Keratinocyte (primary cell): Measurements from ENCODE around the gene HK1. TPM values are rescaled to one million over a fixed set of nuclear protein-coding genes. Genes with fewer than 3 reads are reported as not detected.

ENCODE experiments used
- DNase-seq: peaks from one replicate; pipeline ENCODE4 v3.0.0-alpha.2; 2011; ENCODE audit warnings: low read depth, missing footprints, low spot score
- FAIRE-seq: peaks from 2 replicates; lab custom pipeline; 2011; peaks lifted over from hg19 to GRCh38; lab: Jason Lieb, UNC
- H2AFZ ChIP-seq: 2 replicates; pipeline ENCODE4 v1.6.0; 2012; ENCODE audit warnings: low read length, control low read depth, inconsistent platforms; ENCODE audit not compliant: control insufficient read depth
- H3K27ac ChIP-seq: 2 replicates; pipeline ENCODE4 v1.5.1; 2011; ENCODE audit warnings: low read length; ENCODE audit not compliant: control insufficient read depth, insufficient read depth
- H3K27me3 ChIP-seq: 3 replicates; pipeline ENCODE4 v1.6.0; 2011; ENCODE audit warnings: low read length; ENCODE audit not compliant: control insufficient read depth, insufficient read depth; ENCODE audit errors: extremely low read depth
- H3K36me3 ChIP-seq, 2 experiments: 2 replicates in 1 of 2; 3 replicates in 1 of 2; pipeline ENCODE4 v1.5.1; 2011; ENCODE audit warnings: low read length in 2 of 2, mild to moderate bottlenecking in 1 of 2; ENCODE audit not compliant: control insufficient read depth in 2 of 2, insufficient read depth in 2 of 2; ENCODE audit errors: extremely low read depth in 1 of 2
- H3K4me1 ChIP-seq: 3 replicates; pipeline ENCODE4 v1.5.1; 2011; ENCODE audit warnings: low read length; ENCODE audit not compliant: control insufficient read depth, insufficient read depth; ENCODE audit errors: extremely low read depth
- H3K4me2 ChIP-seq: 3 replicates; pipeline ENCODE4 v1.6.0; 2011; ENCODE audit warnings: low read depth, low read length; ENCODE audit not compliant: control insufficient read depth, insufficient read depth; ENCODE audit errors: extremely low read depth
- H3K4me3 ChIP-seq, 3 experiments: fragments of 200-600 bp in 1 of 3; sonication (generic) in 1 of 3; 2 replicates in 2 of 3; 3 replicates in 1 of 3; pipeline ENCODE4 v1.5.1; 2011 to 2016; ENCODE audit warnings: low read length in 3 of 3, mild to moderate bottlenecking in 3 of 3, control low read depth in 2 of 3, inconsistent platforms in 1 of 3, low read depth in 1 of 3, mixed read lengths in 1 of 3, mixed run types in 1 of 3, moderate library complexity in 1 of 3; ENCODE audit not compliant: control insufficient read depth in 2 of 3, insufficient read depth in 2 of 3; ENCODE audit errors: extremely low read depth in 1 of 3
- H3K79me2 ChIP-seq: 2 replicates; pipeline ENCODE4 v1.6.0; 2012; ENCODE audit warnings: low read length; ENCODE audit not compliant: control insufficient read depth, insufficient read depth
- H3K9ac ChIP-seq: 3 replicates; pipeline ENCODE4 v1.6.0; 2011; ENCODE audit warnings: low read length; ENCODE audit not compliant: control insufficient read depth, insufficient read depth; ENCODE audit errors: extremely low read depth
- H3K9me1 ChIP-seq: 3 replicates; pipeline ENCODE4 v1.6.0; 2011; ENCODE audit warnings: low read length; ENCODE audit not compliant: control insufficient read depth, insufficient read depth; ENCODE audit errors: extremely low read depth
- H3K9me3 ChIP-seq: 2 replicates; pipeline ENCODE4 v1.5.1; 2012; ENCODE audit warnings: low read depth, low read length; ENCODE audit not compliant: control insufficient read depth
- H4K20me1 ChIP-seq: 3 replicates; pipeline ENCODE4 v1.6.0; 2011; ENCODE audit warnings: low read length; ENCODE audit not compliant: control insufficient read depth, insufficient read depth; ENCODE audit errors: extremely low read depth
- CTCF ChIP-seq, 3 experiments: IDR thresholded peaks in 1 of 3; conservative IDR thresholded peaks in 1 of 3; optimal IDR thresholded peaks in 1 of 3; 2 replicates in 2 of 3; 3 replicates in 1 of 3; pipeline versions ENCODE3 to v1.5.1; 2011; ENCODE audit warnings: low read length in 3 of 3, mild to moderate bottlenecking in 3 of 3, moderate library complexity in 2 of 3, control low read depth in 1 of 3, inconsistent platforms in 1 of 3; ENCODE audit not compliant: insufficient read depth in 2 of 3; ENCODE audit errors: extremely low read depth in 1 of 3
- EZH2 ChIP-seq: IDR thresholded peaks from one replicate; pipeline ENCODE4 v1.6.1; 2012; ENCODE audit warnings: inconsistent platforms, mild to moderate bottlenecking, low read length, moderate library complexity
- dilution Hi-C: fragments of 300-500 bp; cut with MboI; formaldehyde crosslinking; loops from one replicate; pipeline ENCODE4 v1.7.0; 2020; ENCODE audit warnings: low sequenced_read_pairs; ENCODE audit not compliant: extremely low pct_ligation_motif_present
- polyA plus RNA-seq, 5 experiments: library from polyadenylated mRNA; depleted of rRNA in 3 of 5; stranded (reverse) in 3 of 5; stranded (forward) in 1 of 5; unstranded in 1 of 5; fragments of >200 nt; gene quantifications; 1 replicate in 1 of 5; 2 replicates in 3 of 5; 3 replicates in 1 of 5; pipeline versions ENCODE4 v1.2.1 to v1.2.3, GENCODE V29; 2011 to 2012; ENCODE audit warnings: missing spikeins in 2 of 5, low read depth in 1 of 5, low replicate concordance in 1 of 5

The HK1 gene
- polyA plus RNA-seq, 1 donor (not counting 4 experiments of a cell fraction or from before 2014, with no cell fraction given): 106 TPM

- H3K27ac ChIP-seq: no peak overlapping the region
- H3K4me3 ChIP-seq: no peak overlapping the region
- H3K4me2 ChIP-seq: no peak overlapping the region
- peaks cover 48% of the 10 kb centered on the region for H3K4me1 ChIP-seq
- dilution Hi-C loops: no loop called here
- TF ChIP-seq CTCF (optimal IDR thresholded peaks at IDR 0.05 in 1 of 3, IDR thresholded peaks at IDR 0.05 in 1 of 3, conservative IDR thresholded peaks at IDR 0.05 in 1 of 3; ENCODE audit: extremely low read depth in 1 of 3, insufficient read depth in 2 of 3, low read length in 3 of 3) (no peak), EZH2 (no peak)
- FAIRE-seq (no peak), DNase-seq (no peak)
- H3K9ac ChIP-seq: no peak overlapping the region
- H2AFZ ChIP-seq: no peak overlapping the region
- no peaks in the 10 kb centered on the region for H3K27me3 ChIP-seq
- H3K79me2 ChIP-seq: peaks cover 52% of the 10 kb centered on the region
- H3K9me1 ChIP-seq: peaks cover 2% of the 10 kb centered on the region
- no peaks in the 10 kb centered on the region for H3K9me3 ChIP-seq
- no peaks in the 10 kb centered on the region for H4K20me1 ChIP-seq
- peaks cover 15 to 18% of the 10 kb centered on the region in 2 experiments for H3K36me3 ChIP-seq
Observed at GRCh38 chr10:69345402-69345801, 67.1 kb downstream of the HK1 start.

DNA sequence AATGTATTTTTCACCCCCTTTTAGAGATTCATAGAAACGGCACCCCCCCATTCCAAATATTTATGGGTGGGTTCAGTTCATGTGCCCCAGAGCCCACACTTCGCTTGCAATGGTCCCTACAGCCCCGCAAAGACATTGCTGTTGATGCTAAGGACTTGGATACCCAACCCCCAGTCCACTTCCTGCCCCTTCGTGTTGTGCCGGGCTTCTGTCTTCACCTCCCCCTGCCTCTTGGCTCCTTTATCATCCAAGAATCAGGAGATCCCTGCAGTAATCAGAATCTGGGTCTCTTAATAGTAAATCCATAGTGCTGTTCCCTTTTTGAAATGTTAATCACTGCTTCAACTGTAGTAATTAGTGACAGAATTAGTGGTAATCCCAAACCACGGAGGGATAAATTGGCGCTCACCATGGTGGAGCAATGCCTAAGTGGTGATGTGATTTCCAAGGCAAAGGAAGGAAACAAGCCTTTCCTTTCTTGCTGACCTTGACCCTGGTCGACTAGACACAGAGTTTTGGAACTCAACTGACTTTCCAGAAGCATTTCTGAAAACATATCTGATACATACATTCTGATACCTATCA, 67.7 kb downstream of the HK1 start:
- no peak overlapping the region for H2AFZ ChIP-seq
- FAIRE-seq (no peak), DNase-seq (no peak)
- H3K4me3 ChIP-seq: no peak overlapping the region
- H3K27ac ChIP-seq: no peak overlapping the region
- H3K36me3 ChIP-seq: peaks cover 15 to 18% of the 10 kb centered on the region in 2 experiments
- H3K4me2 ChIP-seq: no peak overlapping the region
- peaks cover 42% of the 10 kb centered on the region for H3K4me1 ChIP-seq
- dilution Hi-C loops: no loop called here
- H3K79me2 ChIP-seq: peaks cover 51% of the 10 kb centered on the region
- no peak for TF ChIP-seq CTCF (optimal IDR thresholded peaks at IDR 0.05 in 1 of 3, IDR thresholded peaks at IDR 0.05 in 1 of 3, conservative IDR thresholded peaks at IDR 0.05 in 1 of 3; ENCODE audit: extremely low read depth in 1 of 3, insufficient read depth in 2 of 3, low read length in 3 of 3)
- no peak for TF ChIP-seq EZH2
- H3K9me3 ChIP-seq: no peaks in the 10 kb centered on the region
- peaks cover 2% of the 10 kb centered on the region for H3K9me1 ChIP-seq
- H3K9ac ChIP-seq: no peak overlapping the region
- H4K20me1 ChIP-seq: no peaks in the 10 kb centered on the region
- no peaks in the 10 kb centered on the region for H3K27me3 ChIP-seq
